Loucy (cell line): Measurements from ENCODE around the gene MIEN1.

Experiments used
- H2AFZ ChIP-seq: fragments of 200-600 bp; sonication (generic); 2 replicates; pipeline ENCODE4 v1.6.0; 2016; ENCODE audit warnings: antibody characterized with exemption, mild to moderate bottlenecking, low read length, moderate library complexity
- H3F3A ChIP-seq: fragments of 200-600 bp; 2 replicates; pipeline ENCODE4 v1.6.0; 2016; ENCODE audit warnings: antibody characterized with exemption, low read depth, mild to moderate bottlenecking
- H3K27me3 ChIP-seq: fragments of 200-600 bp; sonication (generic); 2 replicates; pipeline ENCODE4 v1.6.1; 2014; ENCODE audit warnings: low read length, mild to moderate bottlenecking; ENCODE audit not compliant: insufficient read depth, poor library complexity, severe bottlenecking
- H3K36me3 ChIP-seq: fragments of 200-600 bp; sonication (generic); 2 replicates; pipeline ENCODE4 v1.6.1; 2016; ENCODE audit warnings: low read length; ENCODE audit not compliant: insufficient read depth
- H3K4me1 ChIP-seq: fragments of 200-600 bp; sonication (generic); 2 replicates; pipeline ENCODE4 v1.5.1; 2014; ENCODE audit warnings: low read length, mild to moderate bottlenecking; ENCODE audit not compliant: insufficient read depth, poor library complexity, severe bottlenecking
- H3K4me2 ChIP-seq: fragments of 200-600 bp; sonication (generic); 2 replicates; pipeline ENCODE4 v1.6.0; 2014; ENCODE audit warnings: antibody characterized with exemption, low read length, low read depth, mild to moderate bottlenecking; ENCODE audit not compliant: poor library complexity, severe bottlenecking
- H3K4me3 ChIP-seq: fragments of 200-600 bp; sonication (generic); 2 replicates; pipeline ENCODE4 v1.5.1; 2014; ENCODE audit warnings: low read length, mild to moderate bottlenecking, mixed read lengths; ENCODE audit not compliant: poor library complexity, severe bottlenecking
- H3K79me2 ChIP-seq: fragments of 200-600 bp; sonication (generic); 2 replicates; pipeline ENCODE4 v1.6.1; 2014; ENCODE audit warnings: low read length; ENCODE audit not compliant: insufficient read depth
- H3K9ac ChIP-seq: fragments of 200-600 bp; sonication (generic); 2 replicates; pipeline ENCODE4 v1.6.0; 2014; ENCODE audit warnings: mild to moderate bottlenecking, low read depth, low read length, moderate library complexity; ENCODE audit not compliant: poor library complexity, severe bottlenecking
- H3K9me2 ChIP-seq: fragments of 200-600 bp; sonication (generic); replicated peaks from 2 replicates; pipeline ENCODE4 v1.6.1; 2016; ENCODE audit warnings: low read depth, low read length, mixed read lengths
- H3K9me3 ChIP-seq: fragments of 200-600 bp; sonication (generic); 2 replicates; pipeline ENCODE4 v1.6.1; 2014; ENCODE audit warnings: mild to moderate bottlenecking, antibody characterized with exemption, low read length, low read depth; ENCODE audit not compliant: insufficient read depth
- H4K20me1 ChIP-seq: fragments of 200-600 bp; sonication (generic); 2 replicates; pipeline ENCODE4 v1.6.0; 2014; ENCODE audit warnings: antibody characterized with exemption, low read length, mild to moderate bottlenecking; ENCODE audit not compliant: insufficient read depth, poor library complexity, severe bottlenecking
- EZH2phosphoT487 ChIP-seq: fragments of 200-600 bp; IDR thresholded peaks from 2 replicates; pipeline ENCODE4 v1.6.1; 2018; ENCODE audit warnings: antibody characterized with exemption, mild to moderate bottlenecking, moderate library complexity, borderline replicate concordance
- TF ChIP-seq, protein P1 (sequence below): fragments of 200-600 bp; sonication (generic); conservative IDR thresholded peaks from 2 replicates; pipeline ENCODE4 v1.5.1; 2014; ENCODE audit warnings: mild to moderate bottlenecking, antibody characterized with exemption, low read length

Gene MIEN1

DNA sequence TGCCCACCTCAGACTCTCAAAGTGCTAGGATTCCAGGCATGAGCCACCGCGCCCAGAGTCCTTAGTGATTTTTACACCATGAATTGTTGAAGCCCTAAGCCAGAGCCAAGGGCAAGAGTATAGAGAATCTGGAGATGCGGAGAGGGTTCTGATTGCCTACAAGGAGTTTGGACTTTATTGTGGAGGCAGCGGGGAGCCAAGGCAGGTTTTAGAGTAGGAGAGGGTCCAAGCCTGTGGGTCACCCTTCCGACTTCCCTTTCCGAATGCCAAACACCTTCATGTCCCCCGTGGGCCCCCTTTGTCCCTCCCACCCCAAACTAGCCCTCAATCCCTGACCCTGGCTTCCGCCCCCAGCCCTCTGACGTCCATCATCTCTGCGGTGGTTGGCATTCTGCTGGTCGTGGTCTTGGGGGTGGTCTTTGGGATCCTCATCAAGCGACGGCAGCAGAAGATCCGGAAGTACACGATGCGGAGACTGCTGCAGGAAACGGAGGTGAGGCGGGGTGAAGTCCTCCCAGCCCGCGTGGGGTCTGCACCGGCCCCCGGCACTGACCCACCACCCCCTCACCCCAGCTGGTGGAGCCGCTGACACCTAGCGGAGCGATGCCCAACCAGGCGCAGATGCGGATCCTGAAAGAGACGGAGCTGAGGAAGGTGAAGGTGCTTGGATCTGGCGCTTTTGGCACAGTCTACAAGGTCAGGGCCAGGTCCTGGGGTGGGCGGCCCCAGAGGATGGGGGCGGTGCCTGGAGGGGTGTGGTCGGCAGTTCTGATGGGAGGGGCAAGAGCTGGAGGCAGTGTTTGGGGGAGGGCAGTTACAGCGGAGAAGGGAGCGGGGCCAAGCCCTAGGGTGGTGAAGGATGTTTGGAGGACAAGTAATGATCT, 7.1 kb downstream of the MIEN1 start:
- H3K9ac ChIP-seq = no peak overlapping the region
- TF ChIP-seq EZH2phosphoT487 = no peak
- TF ChIP-seq, protein P1, sequence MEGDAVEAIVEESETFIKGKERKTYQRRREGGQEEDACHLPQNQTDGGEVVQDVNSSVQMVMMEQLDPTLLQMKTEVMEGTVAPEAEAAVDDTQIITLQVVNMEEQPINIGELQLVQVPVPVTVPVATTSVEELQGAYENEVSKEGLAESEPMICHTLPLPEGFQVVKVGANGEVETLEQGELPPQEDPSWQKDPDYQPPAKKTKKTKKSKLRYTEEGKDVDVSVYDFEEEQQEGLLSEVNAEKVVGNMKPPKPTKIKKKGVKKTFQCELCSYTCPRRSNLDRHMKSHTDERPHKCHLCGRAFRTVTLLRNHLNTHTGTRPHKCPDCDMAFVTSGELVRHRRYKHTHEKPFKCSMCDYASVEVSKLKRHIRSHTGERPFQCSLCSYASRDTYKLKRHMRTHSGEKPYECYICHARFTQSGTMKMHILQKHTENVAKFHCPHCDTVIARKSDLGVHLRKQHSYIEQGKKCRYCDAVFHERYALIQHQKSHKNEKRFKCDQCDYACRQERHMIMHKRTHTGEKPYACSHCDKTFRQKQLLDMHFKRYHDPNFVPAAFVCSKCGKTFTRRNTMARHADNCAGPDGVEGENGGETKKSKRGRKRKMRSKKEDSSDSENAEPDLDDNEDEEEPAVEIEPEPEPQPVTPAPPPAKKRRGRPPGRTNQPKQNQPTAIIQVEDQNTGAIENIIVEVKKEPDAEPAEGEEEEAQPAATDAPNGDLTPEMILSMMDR = no peak
- H4K20me1 ChIP-seq = no peaks in the 10 kb centered on the region
- no peaks in the 10 kb centered on the region for H3K36me3 ChIP-seq
- no peak overlapping the region for H3K4me3 ChIP-seq
- no peaks in the 10 kb centered on the region for H3K79me2 ChIP-seq
- H3K4me2 ChIP-seq = no peak overlapping the region
- no peak overlapping the region for H2AFZ ChIP-seq
- no peaks in the 10 kb centered on the region for H3K9me3 ChIP-seq
- no peaks in the 10 kb centered on the region for H3K9me2 ChIP-seq
- no peaks in the 10 kb centered on the region for H3K27me3 ChIP-seq
- no peaks in the 10 kb centered on the region for H3F3A ChIP-seq
- no peaks in the 10 kb centered on the region for H3K4me1 ChIP-seq

DNA sequence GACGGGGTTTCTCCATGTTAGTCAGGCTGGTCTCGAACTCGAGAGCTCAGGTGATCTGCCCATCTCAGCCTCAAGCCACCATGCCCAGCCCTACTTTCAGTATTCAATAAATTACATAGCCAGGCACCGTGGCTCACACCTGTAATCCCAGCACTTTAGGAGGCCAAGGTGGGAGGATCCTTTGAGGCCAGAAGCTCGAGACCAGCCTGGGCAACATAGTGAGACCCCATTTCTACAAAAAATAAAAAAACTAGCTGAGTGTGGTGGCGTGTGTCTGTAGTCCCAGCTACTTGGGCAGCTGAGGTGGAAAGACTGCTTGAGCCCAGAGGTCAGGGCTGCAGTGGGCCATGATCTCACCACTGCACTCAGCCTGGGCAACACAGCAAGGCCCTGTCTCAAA, 8.2 kb downstream of the MIEN1 start:
- no peak for TF ChIP-seq EZH2phosphoT487
- TF ChIP-seq, protein P1 = no peak
- Histone ChIP-seq H3K36me3 (no peaks in the 10 kb centered on the region), H4K20me1 (no peaks in the 10 kb centered on the region)

DNA sequence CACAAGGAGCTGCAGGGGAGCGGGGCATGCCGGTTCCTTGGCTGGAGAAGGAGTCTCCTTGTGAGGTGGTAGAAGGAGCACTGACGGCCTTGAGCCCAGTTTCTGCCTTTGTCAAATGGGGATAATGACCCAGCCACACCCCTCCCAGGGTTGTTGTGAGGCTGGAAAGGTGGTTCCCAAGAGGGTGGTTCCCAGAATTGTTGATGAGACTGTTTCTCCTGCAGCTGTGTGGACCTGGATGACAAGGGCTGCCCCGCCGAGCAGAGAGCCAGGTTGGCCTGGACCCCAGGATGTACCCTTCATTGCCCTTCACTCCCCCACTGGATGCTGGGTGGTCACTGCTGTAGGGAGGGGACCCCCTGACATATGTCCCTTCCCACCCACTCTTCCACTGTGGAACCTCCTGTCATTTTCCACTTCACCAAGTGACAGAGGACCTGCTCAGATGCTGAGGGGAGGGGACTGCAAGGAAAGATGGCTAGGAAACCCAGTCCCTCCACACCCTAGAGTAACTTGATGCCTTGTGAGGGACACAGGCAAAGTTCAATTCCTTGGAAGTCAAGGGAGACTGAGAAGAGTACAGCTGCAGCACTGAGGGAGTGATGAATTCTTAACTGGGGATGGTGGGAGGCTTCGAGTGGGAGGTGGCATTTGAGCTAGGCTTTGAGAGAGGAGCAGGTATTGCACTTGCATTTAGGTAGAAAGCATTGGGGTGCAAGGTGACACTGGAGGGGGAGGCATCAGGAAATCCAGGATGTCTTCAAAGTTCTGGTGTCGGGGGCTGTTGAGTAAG, 10.6 kb downstream of the MIEN1 start:
- no peaks in the 10 kb centered on the region for H3K27me3 ChIP-seq
- H2AFZ ChIP-seq = no peak overlapping the region
- no peaks in the 10 kb centered on the region for H3K79me2 ChIP-seq
- H3F3A ChIP-seq = no peaks in the 10 kb centered on the region
- no peaks in the 10 kb centered on the region for H3K9me3 ChIP-seq
- H3K4me2 ChIP-seq = no peak overlapping the region
- no peak overlapping the region for H3K9ac ChIP-seq
- TF ChIP-seq, protein P1 = no peak
- TF ChIP-seq EZH2phosphoT487 = no peak
- H3K36me3 ChIP-seq = no peaks in the 10 kb centered on the region
- H4K20me1 ChIP-seq = no peaks in the 10 kb centered on the region
- no peaks in the 10 kb centered on the region for H3K9me2 ChIP-seq
- no peaks in the 10 kb centered on the region for H3K4me1 ChIP-seq
- no peak overlapping the region for H3K4me3 ChIP-seq

More for the DNA sequence above, 8.2 kb downstream of the MIEN1 start:
- Histone ChIP-seq H3K4me2 (no peak overlapping the region), H2AFZ (no peak overlapping the region), H3K4me3 (no peak overlapping the region), H3K9me2 (no peaks in the 10 kb centered on the region), H3K79me2 (no peaks in the 10 kb centered on the region), H3K27me3 (no peaks in the 10 kb centered on the region), H3K9ac (no peak overlapping the region), H3K4me1 (no peaks in the 10 kb centered on the region), H3K9me3 (no peaks in the 10 kb centered on the region), H3F3A (no peaks in the 10 kb centered on the region)
